Measurements from ENCODE around the gene KCTD10.

DNA sequence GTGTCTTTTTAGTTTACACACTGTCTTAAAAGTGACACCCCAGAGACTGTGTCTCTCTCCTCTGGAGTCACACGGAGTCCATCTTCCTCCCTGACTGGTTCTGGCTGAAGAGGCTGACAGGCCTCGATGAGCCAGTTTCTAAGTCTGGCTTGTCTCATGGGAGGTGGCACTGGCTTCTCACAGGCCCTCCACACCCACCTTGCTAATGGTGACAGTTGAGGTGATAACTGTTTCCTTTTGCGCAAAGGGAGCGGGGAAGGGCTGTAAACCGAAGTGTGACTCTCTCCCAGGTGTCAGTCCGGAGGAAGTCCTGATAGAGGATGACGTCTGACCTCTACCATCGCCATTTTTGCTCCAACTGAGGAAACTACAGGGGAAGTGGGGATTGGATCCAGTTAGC lies 30.2 kb downstream of the KCTD10 start:
- TF ChIP-seq, protein P1, sequence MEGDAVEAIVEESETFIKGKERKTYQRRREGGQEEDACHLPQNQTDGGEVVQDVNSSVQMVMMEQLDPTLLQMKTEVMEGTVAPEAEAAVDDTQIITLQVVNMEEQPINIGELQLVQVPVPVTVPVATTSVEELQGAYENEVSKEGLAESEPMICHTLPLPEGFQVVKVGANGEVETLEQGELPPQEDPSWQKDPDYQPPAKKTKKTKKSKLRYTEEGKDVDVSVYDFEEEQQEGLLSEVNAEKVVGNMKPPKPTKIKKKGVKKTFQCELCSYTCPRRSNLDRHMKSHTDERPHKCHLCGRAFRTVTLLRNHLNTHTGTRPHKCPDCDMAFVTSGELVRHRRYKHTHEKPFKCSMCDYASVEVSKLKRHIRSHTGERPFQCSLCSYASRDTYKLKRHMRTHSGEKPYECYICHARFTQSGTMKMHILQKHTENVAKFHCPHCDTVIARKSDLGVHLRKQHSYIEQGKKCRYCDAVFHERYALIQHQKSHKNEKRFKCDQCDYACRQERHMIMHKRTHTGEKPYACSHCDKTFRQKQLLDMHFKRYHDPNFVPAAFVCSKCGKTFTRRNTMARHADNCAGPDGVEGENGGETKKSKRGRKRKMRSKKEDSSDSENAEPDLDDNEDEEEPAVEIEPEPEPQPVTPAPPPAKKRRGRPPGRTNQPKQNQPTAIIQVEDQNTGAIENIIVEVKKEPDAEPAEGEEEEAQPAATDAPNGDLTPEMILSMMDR (IDR thresholded peaks at IDR 0.05; ENCODE audit: low read depth, low read length) = no peak
- TF ChIP-seq EZH2phosphoT487 (IDR thresholded peaks at IDR 0.05; ENCODE audit: low read depth) = no peak

Data from OCI-LY3 (cell line).